Ecto neural progenitor cell (in vitro differentiated cells): Measurements from ENCODE around the gene PPP2R3B.
"Not testable (repeated sequence)": the region's sequence is repeated elsewhere in the genome, so short reads cannot be mapped to it uniquely, and the experiment has no call there.

ENCODE experiments used
- DNase-seq: peaks from one replicate; pipeline ENCODE4 v3.0.0-alpha.2; 2018; ENCODE audit warnings: low spot score

PPP2R3B gene

GRCh38 chrX:386768-387575 is at the start of gene PPP2R3B:
PPP2R3B (minus strand) TSS chrX:386907; CDS start chrX:386691, 216 bp downstream.
- peak; percentile 99 for DNase-seq

GRCh38 chrX:435536-436122 is 48.9 kb upstream of the PPP2R3B start:
- DNase-seq: no peak

GRCh38 chrX:434946-435345 is 48.2 kb upstream of the PPP2R3B start:
- no peak for DNase-seq

GRCh38 chrX:433771-434170 is 47.1 kb upstream of the PPP2R3B start:
- no peak for DNase-seq

GRCh38 chrX:432666-433065 is 46.0 kb upstream of the PPP2R3B start:
- not testable (repeated sequence) for DNase-seq

GRCh38 chrX:431492-432111 is 44.9 kb upstream of the PPP2R3B start:
- DNase-seq: no peak

GRCh38 chrX:431056-431455 is 44.3 kb upstream of the PPP2R3B start:
- no peak for DNase-seq

- DNase-seq: no peak
These were observed 42.6 kb upstream of the PPP2R3B start for GRCh38 chrX:429266-429825.

- peak; percentile 79 for DNase-seq
These were observed 41.4 kb upstream of the PPP2R3B start for GRCh38 chrX:427812-428725.

- DNase-seq: no peak
These were observed 40.2 kb upstream of the PPP2R3B start for GRCh38 chrX:426881-427280.

- DNase-seq: no peak
These were observed 38.3 kb upstream of the PPP2R3B start for GRCh38 chrX:425056-425455.

GRCh38 chrX:421646-422391 is 35.1 kb upstream of the PPP2R3B start:
- DNase-seq: no peak

- no peak for DNase-seq
These were observed 34.0 kb upstream of the PPP2R3B start for GRCh38 chrX:420496-421223.

GRCh38 chrX:418927-419729 is 32.4 kb upstream of the PPP2R3B start:
- no peak for DNase-seq

GRCh38 chrX:415498-415897 is 28.8 kb upstream of the PPP2R3B start:
- not testable (repeated sequence) for DNase-seq

- peak; percentile 76 for DNase-seq
These were observed 26.9 kb upstream of the PPP2R3B start for GRCh38 chrX:413322-414201.

- no peak for DNase-seq
These were observed 23.6 kb upstream of the PPP2R3B start for GRCh38 chrX:410296-410695.

GRCh38 chrX:405149-405548 is 18.4 kb upstream of the PPP2R3B start:
- DNase-seq: no peak

- DNase-seq: no peak
These were observed 17.9 kb upstream of the PPP2R3B start for GRCh38 chrX:404656-405055.
